ENCODE data around the gene FRAT2. TPM values are rescaled to one million over a fixed set of nuclear protein-coding genes. Genes with fewer than 3 reads are reported as not detected.

Gene FRAT2
- total and polyA plus RNA-seq, 2 of the 13 experiments (the other 11 are each of a cell fraction or from before 2014, with no cell fraction given): 7.2 to 14.1 TPM

- TF ChIP-seq ZZZ3 (CRISPR knock-in tag; IDR thresholded peaks at IDR 0.05; ENCODE audit: borderline replicate concordance): no peak
- TF ChIP-seq KLF13 (CRISPR knock-in tag; IDR thresholded peaks at IDR 0.05): no peak
- TF ChIP-seq NAIF1 (CRISPR knock-in tag; IDR thresholded peaks at IDR 0.05; ENCODE audit: borderline replicate concordance): no peak; the same call in 1 of the 2 replicates
- TF ChIP-seq MAFK (conservative IDR thresholded peaks at IDR 0.05 in 1 of 2, IDR thresholded peaks at IDR 0.05 in 1 of 2; ENCODE audit: low read length in 2 of 2): no peak
- TF ChIP-seq ZNF749 (CRISPR knock-in tag; IDR thresholded peaks at IDR 0.05; ENCODE audit: borderline replicate concordance): peak; percentile 27; the same call in 1 of the 2 replicates
- TF ChIP-seq ZNF552 (CRISPR knock-in tag; IDR thresholded peaks at IDR 0.05; ENCODE audit: borderline replicate concordance): no peak
- no peak for TF ChIP-seq AKNA (CRISPR knock-in tag; IDR thresholded peaks at IDR 0.05; ENCODE audit: borderline replicate concordance)
- TF ChIP-seq ZNF205 (CRISPR knock-in tag; IDR thresholded peaks at IDR 0.05): peak; percentile 83
- no peak for TF ChIP-seq ADNP (CRISPR knock-in tag; IDR thresholded peaks at IDR 0.05)
- no peak for TF ChIP-seq PHF5A (CRISPR knock-in tag; IDR thresholded peaks at IDR 0.05; ENCODE audit: low read depth, unreplicated experiment)
- TF ChIP-seq SMAD9 (CRISPR knock-in tag; IDR thresholded peaks at IDR 0.05): no peak
- TF ChIP-seq MLX (CRISPR knock-in tag; IDR thresholded peaks at IDR 0.05): peak; percentile 68; the same call in 1 of the 2 replicates
- TF ChIP-seq AHDC1 (CRISPR knock-in tag; IDR thresholded peaks at IDR 0.05; ENCODE audit: borderline replicate concordance): peak; percentile 95; the same call in 1 of the 2 replicates
- no peak for TF ChIP-seq ZNF577 (CRISPR knock-in tag; IDR thresholded peaks at IDR 0.05; ENCODE audit: borderline replicate concordance, low read depth)
- 0 out of 2 replicates have a peak, but pooled peaks have one; percentile 60 for TF ChIP-seq MEIS2 (CRISPR knock-in tag; IDR thresholded peaks at IDR 0.05)
These were observed 6.9 kb downstream of the FRAT2 start (continued) for GRCh38 chr10:97327348-97328294.
